ENCODE data around the gene RPTOR. TPM values are rescaled to one million over a fixed set of nuclear protein-coding genes. Genes with fewer than 3 reads are reported as not detected.

RPTOR gene
- total RNA-seq (2014; rRNA removed; shearing (Covaris generic)), result 41.3 and 48.1 TPM in 2 replicates
- 80.1 and 87.8 TPM in 2 replicates for total RNA-seq (2022)
- percentile 83 among the genes with signal in this experiment for Bru-seq, nascent RNA
- percentile 83 among the genes with signal in this experiment for BruChase-seq, experiment 1, labeled RNA remaining after a 6-hour chase
- BruChase-seq, experiment 2, labeled RNA remaining after a 2-hour chase, result percentile 75 among the genes with signal in this experiment
- long read RNA-seq, full-length matches to known transcripts, result 15 of 49 reads
- long read RNA-seq, partial matches to known transcripts, result 15 of 49 reads
- long read RNA-seq, other reads (novel, unspliced or antisense), result 19 of 49 reads

GRCh38 chr17:80544655-80545498 lies at the start of gene RPTOR:
TSS of gene RPTOR (plus strand) at chr17:80544838. CDS start at chr17:80545630, 792 bp downstream.
- peaks cover 10% of the 10 kb centered on the region for H4K20me1 ChIP-seq (ENCODE audit: insufficient read depth, low read length)
- POLR2A ChIA-PET, result no interaction called here
- no peaks in the 10 kb centered on the region for H3K9me2 ChIP-seq (ENCODE audit: insufficient read depth, low read length)
- no peaks in the 10 kb centered on the region for H3K9me3 ChIP-seq (ENCODE audit: low read length)
- H3K27ac ChIP-seq (ENCODE audit: low read depth, low read length, poor library complexity, severe bottlenecking), result peak within 1 kb of the TSS; percentile 63
- peaks cover 14% of the 10 kb centered on the region; the same call in 1 of the 2 replicates for H3K36me3 ChIP-seq (ENCODE audit: insufficient read depth, low read length)
- BruUV-seq (replicated peaks), result TSS peak; percentile 69
- peak within 1 kb of the TSS; percentile 98 for H3K4me2 ChIP-seq (ENCODE audit: low read length)
- peak; percentile 92 for DNase-seq (ENCODE audit: low spot score)
- H3K4me1 ChIP-seq (ENCODE audit: insufficient read depth, low read length, poor library complexity, severe bottlenecking), result peaks cover 26% of the 10 kb centered on the region
- CTCF ChIA-PET (ENCODE audit: unreplicated experiment), result no interaction called here
- TF ChIP-seq EZH2phosphoT487 (IDR thresholded peaks at IDR 0.05; ENCODE audit: borderline replicate concordance, low read depth, low read length) (no peak), CTCF (conservative IDR thresholded peaks at IDR 0.05; ENCODE audit: low read length) (no peak)
- intact Hi-C loops (cut with micrococcal nuclease; ENCODE audit: unreplicated experiment), result no loop called here
- H3K4me3 ChIP-seq (ENCODE audit: low read depth, low read length, poor library complexity, severe bottlenecking), result peak within 1 kb of the TSS; percentile 92
- H3K79me2 ChIP-seq (ENCODE audit: insufficient read depth, low read depth, low read length), result peaks cover 52% of the 10 kb centered on the region
- peak within 1 kb of the TSS; percentile 80 for H2AFZ ChIP-seq (ENCODE audit: low read length)

GRCh38 chr17:80497726-80498241 lies 46.9 kb upstream of the RPTOR start:
- Histone ChIP-seq H4K20me1 (ENCODE audit: insufficient read depth, low read length) (no peaks in the 10 kb centered on the region), H3K9me3 (ENCODE audit: low read length) (0 out of 2 replicates have a peak, but pooled peaks cover 1% of the 10 kb centered on the region), H3K27ac (ENCODE audit: low read depth, low read length, poor library complexity, severe bottlenecking) (peak overlapping the region; percentile 60), H2AFZ (ENCODE audit: low read length) (peak overlapping the region; percentile 86), H3K9me2 (ENCODE audit: insufficient read depth, low read length) (no peaks in the 10 kb centered on the region), H3K4me3 (ENCODE audit: low read depth, low read length, poor library complexity, severe bottlenecking) (peak overlapping the region; percentile 62), H3K36me3 (ENCODE audit: insufficient read depth, low read length) (no peaks in the 10 kb centered on the region), H3K4me2 (ENCODE audit: low read length) (peak overlapping the region; percentile 73), H3K79me2 (ENCODE audit: insufficient read depth, low read depth, low read length) (no peaks in the 10 kb centered on the region), H3K4me1 (ENCODE audit: insufficient read depth, low read length, poor library complexity, severe bottlenecking) (peaks cover 24% of the 10 kb centered on the region)
- BruUV-seq (replicated peaks), result no TSS peak
- TF ChIP-seq CTCF (conservative IDR thresholded peaks at IDR 0.05; ENCODE audit: low read length), result no peak
- no peak for TF ChIP-seq EZH2phosphoT487 (IDR thresholded peaks at IDR 0.05; ENCODE audit: borderline replicate concordance, low read depth, low read length)
- peak; percentile 51 for DNase-seq (ENCODE audit: low spot score)
- intact Hi-C loops (cut with micrococcal nuclease; ENCODE audit: unreplicated experiment), result loop anchor here (1.0 kb wide), 1 partner anchor 12 kb away; no protein-coding TSS in a partner anchor
- ChIA-PET POLR2A (interaction anchor here (1.0 to 3.0 kb wide), 3 partner anchors 12 to 80 kb away, joined by 3 to 16 read pairs (median 10); no protein-coding TSS in a partner anchor), CTCF (ENCODE audit: unreplicated experiment) (no interaction called here)

All from OCI-LY7 (cell line).